Transverse colon (tissue), 4 donors: ENCODE data around the gene KRTAP10-3. TPM values are rescaled to one million over a fixed set of nuclear protein-coding genes. Genes with fewer than 3 reads are reported as not detected.

ENCODE experiments used
- DNase-seq: peaks from one replicate; pipeline ENCODE4 v3.0.0-alpha.2; 2019
- H3K27ac ChIP-seq, 4 donors: fragments of 200-600 bp; sonication (generic); 2 replicates each; pipeline ENCODE4 v1.5.1; 2016 to 2018; ENCODE audit warnings: inconsistent platforms in 4 of 4
- H3K27me3 ChIP-seq: fragments of 200-600 bp; sonication (generic); 2 replicates; pipeline ENCODE4 v1.5.1; 2017; ENCODE audit warnings: inconsistent platforms
- H3K36me3 ChIP-seq, 4 donors: fragments of 200-600 bp; sonication (generic); 2 replicates each; pipeline ENCODE4 v1.5.1; 2017 to 2019; ENCODE audit warnings: inconsistent platforms in 4 of 4
- H3K4me1 ChIP-seq, 4 donors: fragments of 200-600 bp; sonication (generic); 2 replicates each; pipeline ENCODE4 v1.5.1; 2017 to 2020; ENCODE audit warnings: inconsistent platforms in 4 of 4
- H3K4me3 ChIP-seq, 4 donors: fragments of 200-600 bp; sonication (generic); 1 replicate in 1 of 4; 2 replicates in 3 of 4; pipeline versions ENCODE4 v1.5.1 to v1.6.1; 2017 to 2019; ENCODE audit warnings: inconsistent platforms in 4 of 4
- H3K9me3 ChIP-seq, 2 donors: fragments of 200-600 bp; sonication (generic); 2 replicates each; pipeline ENCODE4 v1.5.1; 2017 to 2019; ENCODE audit warnings: inconsistent platforms in 2 of 2
- EP300 ChIP-seq: sonication (generic); formaldehyde crosslinking; IDR thresholded peaks from one replicate; pipeline ENCODE4 v1.6.1; 2017; ENCODE audit warnings: antibody characterized with exemption, low read depth
- POLR2A ChIP-seq: fragments of 450-650 bp; IDR thresholded peaks from one replicate; pipeline ENCODE4 v1.6.1; 2016; ENCODE audit warnings: antibody characterized with exemption, mild to moderate bottlenecking, moderate library complexity
- POLR2AphosphoS5 ChIP-seq, 3 donors: sonication (generic); formaldehyde crosslinking; IDR thresholded peaks; one replicate each; pipeline ENCODE4 v1.6.1; 2016; ENCODE audit warnings: antibody characterized with exemption in 3 of 3
- WGBS, 2 donors: methylation state at CpG; one replicate each; pipeline ENCODE4 v1.1.5; 2018; ENCODE audit warnings: low coverage in 1 of 2; 5-methylcytosine and 5-hydroxymethylcytosine counted together
- in situ Hi-C, 4 donors: fragments of 200-750 bp; cut with MboI; loops; one replicate each; pipeline versions ENCODE4 v1.15.0 to v1.15.1; 2017; ENCODE audit warnings: low sequenced_read_pairs in 3 of 4, low pct_ligation_motif_present in 1 of 4, low pct_unique_long_range_greater_than_20kb in 1 of 4
- intact Hi-C: fragments of 100-400 bp; cut with DNase I; formaldehyde crosslinking; loops from one replicate; pipeline ENCODE4 v1.15.1; 2023; ENCODE audit warnings: low total_unique reads
- total RNA-seq, 4 donors: library from RNA; depleted of rRNA; stranded (reverse); fragments of >200 nt; gene quantifications; one replicate each; pipeline ENCODE4 v1.1.0, GENCODE V29; 2016
- TF ChIP-seq, protein P1 (sequence below), 5 experiments: fragments of 200-600 bp in 3 of 5; fragments of 450-650 bp in 2 of 5; sonication (generic) in 3 of 5; IDR thresholded peaks; 1 replicate in 2 of 5; 2 replicates in 3 of 5; pipeline ENCODE4 v1.5.1; 2016 to 2017; ENCODE audit warnings: antibody characterized with exemption in 5 of 5, inconsistent platforms in 3 of 5, mild to moderate bottlenecking in 2 of 5, moderate library complexity in 1 of 5

Gene KRTAP10-3
- total RNA-seq, 4 donors from 2014 or later, result not detected

DNA sequence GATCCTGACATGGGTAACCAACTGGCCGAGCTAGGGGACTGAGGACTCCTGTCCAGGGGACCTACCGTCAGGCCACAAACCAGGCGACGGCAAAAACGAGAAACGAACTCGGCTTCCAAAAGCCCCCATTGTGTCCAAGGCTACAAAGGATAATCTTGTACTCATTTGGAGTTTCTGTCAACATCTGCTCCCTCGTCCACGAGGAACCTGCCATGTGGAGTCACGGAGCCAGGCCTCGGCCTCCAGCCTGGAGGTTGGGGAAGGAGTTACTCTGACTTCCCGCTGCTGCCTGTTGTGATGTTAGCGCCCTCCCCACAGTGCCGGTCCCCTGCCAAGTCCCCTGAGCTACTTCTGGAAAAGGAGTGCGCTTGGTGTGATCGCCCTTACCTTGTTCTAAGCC is 25.9 kb downstream of the KRTAP10-3 start:
- no peak overlapping the region for H3K27ac ChIP-seq
- no peak overlapping the region for H3K4me3 ChIP-seq
- H3K27me3 ChIP-seq, result no peaks in the 10 kb centered on the region
- WGBS, 2 donors, result 89 to 100% methylated on average over 1 to 16 of the region's 16 CpGs
- H3K36me3 ChIP-seq, result no peaks in the 10 kb centered on the region
- DNase-seq, result peak; percentile 4
- intact Hi-C loops, result no loop called here
- no peaks in the 10 kb centered on the region for H3K4me1 ChIP-seq
- in situ Hi-C loops, result no loop called here
- TF ChIP-seq EP300, result no peak
- TF ChIP-seq POLR2AphosphoS5 (IDR thresholded peaks at IDR 0.05), result no peak
- TF ChIP-seq, protein P1, sequence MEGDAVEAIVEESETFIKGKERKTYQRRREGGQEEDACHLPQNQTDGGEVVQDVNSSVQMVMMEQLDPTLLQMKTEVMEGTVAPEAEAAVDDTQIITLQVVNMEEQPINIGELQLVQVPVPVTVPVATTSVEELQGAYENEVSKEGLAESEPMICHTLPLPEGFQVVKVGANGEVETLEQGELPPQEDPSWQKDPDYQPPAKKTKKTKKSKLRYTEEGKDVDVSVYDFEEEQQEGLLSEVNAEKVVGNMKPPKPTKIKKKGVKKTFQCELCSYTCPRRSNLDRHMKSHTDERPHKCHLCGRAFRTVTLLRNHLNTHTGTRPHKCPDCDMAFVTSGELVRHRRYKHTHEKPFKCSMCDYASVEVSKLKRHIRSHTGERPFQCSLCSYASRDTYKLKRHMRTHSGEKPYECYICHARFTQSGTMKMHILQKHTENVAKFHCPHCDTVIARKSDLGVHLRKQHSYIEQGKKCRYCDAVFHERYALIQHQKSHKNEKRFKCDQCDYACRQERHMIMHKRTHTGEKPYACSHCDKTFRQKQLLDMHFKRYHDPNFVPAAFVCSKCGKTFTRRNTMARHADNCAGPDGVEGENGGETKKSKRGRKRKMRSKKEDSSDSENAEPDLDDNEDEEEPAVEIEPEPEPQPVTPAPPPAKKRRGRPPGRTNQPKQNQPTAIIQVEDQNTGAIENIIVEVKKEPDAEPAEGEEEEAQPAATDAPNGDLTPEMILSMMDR (IDR thresholded peaks at IDR 0.05), result no peak
- TF ChIP-seq POLR2A, result no peak
- no peaks in the 10 kb centered on the region for H3K9me3 ChIP-seq

DNA sequence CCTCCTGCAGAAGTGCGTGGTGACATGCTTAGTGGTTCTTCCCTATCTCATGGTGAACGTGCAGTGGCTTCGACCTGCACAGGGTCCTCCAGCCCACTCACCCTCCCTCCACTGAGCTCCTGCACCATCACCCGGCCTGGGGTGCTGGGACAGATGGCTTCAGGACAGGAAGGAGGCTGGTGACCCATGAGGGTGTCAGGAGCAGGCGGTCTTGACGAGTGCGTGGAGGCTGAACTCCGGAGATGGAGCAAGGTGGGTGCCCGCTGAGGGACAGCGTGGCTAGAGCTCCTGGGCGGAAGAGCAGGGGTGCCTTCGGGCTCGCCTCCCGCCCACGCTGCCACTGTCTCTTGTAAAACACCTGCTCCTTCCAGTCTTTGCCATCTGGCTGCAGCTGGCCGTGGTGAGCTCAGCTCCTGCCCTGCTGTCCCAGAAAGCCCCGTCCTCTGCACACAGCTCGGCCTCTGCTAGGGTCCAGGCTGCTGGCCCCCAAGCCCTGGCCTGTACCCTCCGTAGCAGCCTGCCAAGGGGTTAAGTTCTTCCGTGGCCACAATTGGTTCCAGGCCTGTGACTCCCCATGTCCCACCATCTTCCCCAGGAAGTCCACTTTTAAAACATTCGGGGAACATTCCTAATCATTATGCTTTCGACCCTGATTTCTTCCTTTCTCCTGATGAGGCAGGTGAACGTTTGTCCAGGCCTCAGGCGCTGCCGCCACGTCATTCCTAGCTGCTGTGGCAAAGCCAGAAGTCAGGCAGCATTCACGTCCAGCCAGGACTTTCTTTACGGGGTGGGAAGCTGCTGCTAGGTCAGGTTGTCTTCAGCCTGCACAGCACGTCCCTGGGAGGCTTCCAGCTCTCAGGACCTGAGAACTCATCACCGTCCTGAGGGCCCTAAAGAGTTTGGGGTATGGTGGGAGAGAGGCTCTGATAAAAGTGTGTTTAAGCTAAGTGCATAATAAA is 26.7 kb downstream of the KRTAP10-3 start:
- Histone ChIP-seq H3K36me3 (no peaks in the 10 kb centered on the region), H3K9me3 (no peaks in the 10 kb centered on the region), H3K4me3 (no peak overlapping the region), H3K4me1 (no peaks in the 10 kb centered on the region), H3K27me3 (no peaks in the 10 kb centered on the region), H3K27ac (no peak overlapping the region)
- in situ Hi-C loops, result no loop called here
- WGBS, 2 donors, result 65 to 73% methylated on average over 13 to 23 of the region's 30 CpGs
- intact Hi-C loops, result no loop called here
- TF ChIP-seq EP300 (no peak), POLR2AphosphoS5 (IDR thresholded peaks at IDR 0.05) (no peak), POLR2A (no peak)
- TF ChIP-seq, protein P1 (IDR thresholded peaks at IDR 0.05), result no peak
- peak; percentile 1 for DNase-seq

DNA sequence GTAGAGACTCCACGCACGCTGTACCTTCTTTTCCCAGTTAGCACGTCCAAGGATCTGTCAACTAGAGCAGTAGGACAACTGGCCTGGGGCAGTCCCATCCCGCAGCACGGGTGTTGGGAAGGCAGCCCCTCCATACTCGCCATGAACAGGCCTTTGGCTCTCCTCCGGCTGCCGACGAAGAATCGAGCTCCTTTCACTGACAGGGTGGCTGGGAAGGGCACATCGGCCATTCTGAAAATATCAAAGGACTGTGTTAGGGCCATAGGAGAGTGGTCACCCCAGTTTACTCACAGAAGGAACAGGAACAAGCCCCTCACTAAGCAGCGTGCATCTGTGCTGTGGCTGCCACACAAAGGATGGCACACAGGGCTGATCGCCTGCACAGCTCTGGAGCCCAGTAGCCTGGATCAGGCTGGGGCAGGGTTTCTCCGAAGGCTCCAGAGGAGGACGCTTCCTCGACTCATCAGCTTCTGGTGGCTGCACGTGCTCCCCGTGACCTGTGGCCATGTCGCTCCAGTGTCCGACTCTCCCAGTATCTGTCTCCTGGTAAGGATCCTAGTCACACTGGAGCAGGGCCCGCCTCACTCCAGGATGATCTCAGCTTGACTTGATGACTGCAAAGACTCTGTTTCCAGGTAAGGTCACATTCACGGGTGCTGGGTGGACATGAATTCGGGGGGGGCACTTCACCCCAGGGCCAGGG is 27.5 kb downstream of the KRTAP10-3 start:
- peak; percentile 3 for DNase-seq

More for the DNA sequence above, 27.5 kb downstream of the KRTAP10-3 start:
- TF ChIP-seq, protein P1 (IDR thresholded peaks at IDR 0.05), result no peak
- TF ChIP-seq POLR2AphosphoS5 (IDR thresholded peaks at IDR 0.05) (no peak), EP300 (no peak), POLR2A (no peak)
- no peak overlapping the region for H3K4me3 ChIP-seq
- 86% methylated on average over 23 of the region's 23 CpGs; no CpG with 5 or more reads in 1 of the 2 donors for WGBS, 2 donors
- H3K4me1 ChIP-seq, result no peaks in the 10 kb centered on the region
- H3K27me3 ChIP-seq, result no peaks in the 10 kb centered on the region
- no peaks in the 10 kb centered on the region for H3K36me3 ChIP-seq
- intact Hi-C loops, result no loop called here
- in situ Hi-C loops, result no loop called here
- H3K27ac ChIP-seq, result no peak overlapping the region
- no peaks in the 10 kb centered on the region for H3K9me3 ChIP-seq
